ENCODE data around the gene FOLR1.
"Not testable (repeated sequence)": the region's sequence is repeated elsewhere in the genome, so short reads cannot be mapped to it uniquely, and the experiment has no call there.

Gene FOLR1

DNA sequence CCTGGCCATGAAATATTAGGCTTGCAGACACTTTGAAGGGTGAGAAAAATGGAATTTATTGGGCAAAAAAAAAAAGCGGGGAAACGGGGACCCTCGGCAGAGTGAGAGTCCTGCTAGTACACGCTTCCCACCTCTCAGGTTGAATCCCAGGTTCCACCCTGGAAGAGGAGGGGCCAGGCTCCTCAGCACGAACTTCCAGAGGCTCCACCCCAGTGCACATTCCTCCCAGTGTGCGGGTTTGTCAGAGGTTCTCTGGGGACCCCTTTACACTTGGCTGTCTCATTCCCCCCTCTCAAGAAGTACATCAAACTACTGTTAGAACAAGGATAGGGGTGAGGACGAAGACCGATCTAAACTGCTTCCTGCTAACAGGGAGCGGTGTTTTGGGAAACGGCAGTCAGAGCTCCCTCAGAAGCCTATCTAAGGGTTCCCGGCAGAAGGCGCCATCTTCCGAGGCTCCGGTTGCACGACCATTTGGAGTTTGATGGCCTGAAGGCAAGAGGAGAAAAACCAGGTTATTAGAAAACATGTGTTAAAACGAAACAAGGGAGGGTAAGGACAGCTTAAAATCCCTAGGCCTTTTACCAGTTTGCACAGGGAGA, 28.9 kb upstream of the FOLR1 start:
- Histone ChIP-seq H3K4me3 (ENCODE audit: insufficient read depth, low read depth, low read length, poor library complexity, severe bottlenecking) (no peak overlapping the region), H3K27ac (ENCODE audit: insufficient read depth, low read length, poor library complexity, severe bottlenecking) (no peak overlapping the region), H3K9me3 (ENCODE audit: control insufficient read depth, low read length) (no peaks in the 10 kb centered on the region), H3K27me3 (replicated peaks; ENCODE audit: control insufficient read depth, insufficient read depth, low read length, poor library complexity, severe bottlenecking) (peaks cover 4% of the 10 kb centered on the region), H3K36me3 (ENCODE audit: control insufficient read depth, insufficient read depth, low read length) (no peaks in the 10 kb centered on the region), H3K4me1 (ENCODE audit: control insufficient read depth, insufficient read depth, low read length, poor library complexity, severe bottlenecking) (no peaks in the 10 kb centered on the region)
- no peak for DNase-seq

DNA sequence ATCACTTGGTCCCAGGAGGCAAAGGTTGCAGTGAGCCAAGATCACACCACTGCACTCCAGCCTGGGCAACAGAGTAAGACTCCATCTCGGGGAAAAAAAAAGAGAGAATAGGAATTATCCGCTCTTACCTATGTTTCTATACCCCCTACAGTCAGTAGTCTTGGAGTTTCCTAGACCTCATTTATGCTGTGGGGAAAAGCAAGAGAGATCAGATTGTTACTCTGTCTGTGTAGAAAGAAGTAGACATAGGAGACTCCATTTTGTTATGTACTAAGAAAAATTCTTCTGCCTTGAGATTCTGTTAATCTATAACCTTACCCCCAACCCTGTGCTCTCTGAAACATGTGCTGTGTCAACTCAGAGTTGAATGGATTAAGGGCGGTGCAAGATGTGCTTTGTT, 27.8 kb upstream of the FOLR1 start:
- not testable (repeated sequence) for DNase-seq; H3K4me3 ChIP-seq (ENCODE audit: insufficient read depth, low read depth, low read length, poor library complexity, severe bottlenecking); H3K27me3 ChIP-seq (replicated peaks; ENCODE audit: control insufficient read depth, insufficient read depth, low read length, poor library complexity, severe bottlenecking); H3K4me1 ChIP-seq (ENCODE audit: control insufficient read depth, insufficient read depth, low read length, poor library complexity, severe bottlenecking); H3K27ac ChIP-seq (ENCODE audit: insufficient read depth, low read length, poor library complexity, severe bottlenecking); H3K9me3 ChIP-seq (ENCODE audit: control insufficient read depth, low read length); H3K36me3 ChIP-seq (ENCODE audit: control insufficient read depth, insufficient read depth, low read length)

DNA sequence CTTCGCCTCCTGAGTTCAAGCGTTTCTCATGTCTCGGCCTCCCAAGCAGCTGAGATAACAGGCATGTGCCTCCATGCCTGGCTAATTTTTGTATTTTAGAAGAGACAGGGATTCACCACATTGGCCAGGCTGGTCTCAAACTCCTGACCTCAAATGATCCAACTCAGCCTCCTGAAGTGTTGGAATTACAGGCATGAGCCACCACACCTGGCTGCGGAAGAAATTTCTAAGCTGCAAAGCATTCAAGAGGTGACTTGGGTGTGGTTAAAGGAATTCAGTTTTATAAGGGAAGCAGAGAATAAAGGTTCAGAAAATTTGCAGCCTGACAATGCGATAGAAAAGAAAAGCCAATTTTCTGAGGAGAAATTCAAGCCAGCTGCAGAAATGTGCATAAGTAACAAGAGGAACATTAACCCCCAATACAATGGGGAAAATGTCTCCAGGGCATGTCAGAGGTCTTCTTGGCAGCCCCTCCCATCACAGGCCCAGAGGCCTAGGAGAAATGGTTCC, 22.8 kb upstream of the FOLR1 start:
- H3K4me1 ChIP-seq (ENCODE audit: control insufficient read depth, insufficient read depth, low read length, poor library complexity, severe bottlenecking); H3K36me3 ChIP-seq (ENCODE audit: control insufficient read depth, insufficient read depth, low read length); H3K4me3 ChIP-seq (ENCODE audit: insufficient read depth, low read depth, low read length, poor library complexity, severe bottlenecking); DNase-seq; H3K27me3 ChIP-seq (replicated peaks; ENCODE audit: control insufficient read depth, insufficient read depth, low read length, poor library complexity, severe bottlenecking); H3K9me3 ChIP-seq (ENCODE audit: control insufficient read depth, low read length); H3K27ac ChIP-seq (ENCODE audit: insufficient read depth, low read length, poor library complexity, severe bottlenecking): not testable (repeated sequence)

DNA sequence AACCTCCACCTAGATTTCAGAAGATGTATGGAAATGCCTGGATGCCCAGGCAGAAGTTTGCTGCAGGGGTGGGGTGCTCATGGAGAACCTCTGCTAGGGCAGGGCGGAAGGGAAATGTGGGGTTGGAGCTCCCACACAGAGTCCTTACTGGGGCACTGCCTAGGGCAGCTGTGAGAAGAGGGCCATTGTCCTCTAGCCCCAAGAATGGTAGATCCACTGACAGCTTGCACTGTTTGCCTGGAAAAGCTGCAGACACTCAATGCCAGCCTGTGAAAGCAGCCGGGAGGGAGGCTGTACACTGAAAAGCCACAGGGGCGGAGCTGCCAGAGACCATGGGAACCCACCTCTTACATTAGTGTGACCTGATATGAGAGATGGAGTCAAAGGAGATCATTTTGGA, 22.2 kb upstream of the FOLR1 start:
- not testable (repeated sequence) for H3K9me3 ChIP-seq (ENCODE audit: control insufficient read depth, low read length); H3K4me3 ChIP-seq (ENCODE audit: insufficient read depth, low read depth, low read length, poor library complexity, severe bottlenecking); DNase-seq; H3K27ac ChIP-seq (ENCODE audit: insufficient read depth, low read length, poor library complexity, severe bottlenecking); H3K27me3 ChIP-seq (replicated peaks; ENCODE audit: control insufficient read depth, insufficient read depth, low read length, poor library complexity, severe bottlenecking); H3K4me1 ChIP-seq (ENCODE audit: control insufficient read depth, insufficient read depth, low read length, poor library complexity, severe bottlenecking); H3K36me3 ChIP-seq (ENCODE audit: control insufficient read depth, insufficient read depth, low read length)

GRCh38 chr11:72172043-72172442, 19.9 kb upstream of the FOLR1 start:
- H3K27ac ChIP-seq (ENCODE audit: insufficient read depth, low read length, poor library complexity, severe bottlenecking); H3K4me3 ChIP-seq (ENCODE audit: insufficient read depth, low read depth, low read length, poor library complexity, severe bottlenecking); DNase-seq; H3K9me3 ChIP-seq (ENCODE audit: control insufficient read depth, low read length); H3K36me3 ChIP-seq (ENCODE audit: control insufficient read depth, insufficient read depth, low read length); H3K27me3 ChIP-seq (replicated peaks; ENCODE audit: control insufficient read depth, insufficient read depth, low read length, poor library complexity, severe bottlenecking); H3K4me1 ChIP-seq (ENCODE audit: control insufficient read depth, insufficient read depth, low read length, poor library complexity, severe bottlenecking): not testable (repeated sequence)

DNA sequence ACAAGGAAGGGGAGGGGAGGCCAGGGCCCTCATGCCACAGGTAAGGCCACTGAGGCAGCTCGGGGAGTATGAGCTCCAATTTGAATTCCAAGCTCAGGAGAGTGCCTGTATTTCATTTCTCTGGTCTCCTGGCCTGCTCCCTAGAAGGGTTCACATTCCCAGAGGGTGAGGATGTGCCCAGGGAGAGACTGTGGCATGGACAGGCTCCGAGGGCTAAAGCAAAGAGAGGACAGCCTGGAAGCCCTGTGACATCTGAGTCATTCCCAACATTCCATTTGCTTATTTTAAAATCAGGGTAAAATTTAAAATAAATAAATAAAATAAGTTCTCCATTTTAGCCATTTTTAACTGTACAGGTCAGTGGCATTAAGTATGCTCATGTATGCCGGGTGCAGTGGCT, 18.6 kb upstream of the FOLR1 start:
- Histone ChIP-seq H3K27me3 (replicated peaks; ENCODE audit: control insufficient read depth, insufficient read depth, low read length, poor library complexity, severe bottlenecking) (no peaks in the 10 kb centered on the region), H3K27ac (ENCODE audit: insufficient read depth, low read length, poor library complexity, severe bottlenecking) (no peak overlapping the region), H3K36me3 (ENCODE audit: control insufficient read depth, insufficient read depth, low read length) (no peaks in the 10 kb centered on the region), H3K4me3 (ENCODE audit: insufficient read depth, low read depth, low read length, poor library complexity, severe bottlenecking) (no peak overlapping the region), H3K9me3 (ENCODE audit: control insufficient read depth, low read length) (no peaks in the 10 kb centered on the region), H3K4me1 (ENCODE audit: control insufficient read depth, insufficient read depth, low read length, poor library complexity, severe bottlenecking) (no peaks in the 10 kb centered on the region)
- no peak for DNase-seq

DNA sequence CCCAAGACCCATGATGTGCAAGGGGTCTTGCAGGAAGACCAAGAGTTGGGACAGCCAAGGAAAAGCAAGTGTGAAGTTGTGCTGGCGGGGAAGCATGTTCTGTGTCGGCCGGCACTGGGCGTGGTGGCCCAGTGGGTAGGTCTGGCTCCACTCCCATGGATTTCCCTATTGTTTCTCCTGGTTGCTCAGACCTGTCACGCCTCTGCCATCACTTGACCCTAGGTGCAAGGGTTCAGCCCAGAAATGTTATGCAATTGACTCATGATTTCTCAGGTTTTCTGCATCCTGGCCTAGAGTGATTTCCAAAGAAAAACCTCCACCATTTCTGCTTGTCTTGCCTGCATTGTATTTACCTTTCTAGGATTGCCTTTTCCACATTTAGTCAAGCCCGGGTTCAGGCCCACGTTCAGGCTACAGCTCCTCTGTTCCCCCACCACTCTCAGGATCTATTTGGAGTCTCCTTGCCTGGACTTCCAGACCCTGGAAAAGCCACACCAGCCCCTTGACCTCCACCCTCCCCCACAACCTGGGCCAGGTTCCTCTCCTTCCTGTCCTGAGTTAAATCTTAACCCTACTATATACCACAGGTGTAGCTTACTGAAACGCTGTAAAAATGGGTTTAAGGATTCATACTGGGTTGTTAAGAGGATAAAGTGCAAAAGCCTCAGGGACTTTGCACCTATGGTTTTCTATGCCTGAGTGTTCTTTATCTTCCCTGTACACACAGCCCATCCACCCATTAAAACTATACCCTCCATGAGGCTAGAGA, 17.5 kb upstream of the FOLR1 start:
- H3K27ac ChIP-seq (ENCODE audit: insufficient read depth, low read length, poor library complexity, severe bottlenecking), result no peak overlapping the region
- no peaks in the 10 kb centered on the region for H3K4me1 ChIP-seq (ENCODE audit: control insufficient read depth, insufficient read depth, low read length, poor library complexity, severe bottlenecking)
- H3K4me3 ChIP-seq (ENCODE audit: insufficient read depth, low read depth, low read length, poor library complexity, severe bottlenecking), result no peak overlapping the region
- no peak for DNase-seq
- no peaks in the 10 kb centered on the region for H3K9me3 ChIP-seq (ENCODE audit: control insufficient read depth, low read length)
- no peaks in the 10 kb centered on the region for H3K27me3 ChIP-seq (replicated peaks; ENCODE audit: control insufficient read depth, insufficient read depth, low read length, poor library complexity, severe bottlenecking)
- H3K36me3 ChIP-seq (ENCODE audit: control insufficient read depth, insufficient read depth, low read length), result no peaks in the 10 kb centered on the region

GRCh38 chr11:72177656-72178055, 14.3 kb upstream of the FOLR1 start:
- H3K27ac ChIP-seq (ENCODE audit: insufficient read depth, low read length, poor library complexity, severe bottlenecking), result no peak overlapping the region
- DNase-seq, result no peak
- no peaks in the 10 kb centered on the region for H3K9me3 ChIP-seq (ENCODE audit: control insufficient read depth, low read length)
- no peaks in the 10 kb centered on the region for H3K4me1 ChIP-seq (ENCODE audit: control insufficient read depth, insufficient read depth, low read length, poor library complexity, severe bottlenecking)
- H3K27me3 ChIP-seq (replicated peaks; ENCODE audit: control insufficient read depth, insufficient read depth, low read length, poor library complexity, severe bottlenecking), result no peaks in the 10 kb centered on the region
- H3K36me3 ChIP-seq (ENCODE audit: control insufficient read depth, insufficient read depth, low read length), result no peaks in the 10 kb centered on the region
- H3K4me3 ChIP-seq (ENCODE audit: insufficient read depth, low read depth, low read length, poor library complexity, severe bottlenecking), result no peak overlapping the region

DNA sequence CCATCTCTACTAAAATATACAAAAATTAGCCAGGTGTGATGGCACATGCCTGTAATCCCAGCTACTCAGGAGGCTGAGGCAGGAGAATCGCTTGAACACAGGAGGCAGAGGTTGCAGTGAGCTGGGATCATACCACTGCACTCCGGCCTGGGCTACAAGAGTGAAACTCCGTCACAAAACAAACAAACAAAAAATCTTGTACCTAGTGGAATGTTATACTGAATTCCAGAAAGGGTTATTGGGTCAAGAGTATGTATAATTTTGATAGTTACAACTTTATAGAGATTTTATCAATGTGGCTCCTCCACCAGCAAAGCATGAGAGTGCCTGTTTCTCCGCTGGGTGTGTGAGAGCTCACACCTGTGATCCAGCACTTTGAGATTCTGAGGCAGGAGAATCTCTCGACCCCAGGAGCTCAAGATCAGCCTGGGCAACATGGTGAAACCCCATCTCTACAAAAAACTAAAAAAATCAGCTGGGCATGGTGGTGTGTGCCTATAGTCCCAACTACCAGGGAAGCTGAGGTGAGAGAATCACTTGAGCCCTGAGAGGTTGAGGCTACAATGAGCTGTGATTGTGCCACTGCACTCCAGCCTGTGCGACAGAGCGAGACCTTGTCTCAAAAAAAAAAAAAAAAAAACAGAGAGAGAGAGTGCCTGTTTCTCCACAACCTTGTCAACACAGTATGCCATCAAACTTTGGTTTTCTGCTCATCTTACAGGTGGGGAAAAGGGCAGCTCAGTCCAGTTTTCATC, 12.7 kb upstream of the FOLR1 start:
- H3K9me3 ChIP-seq (ENCODE audit: control insufficient read depth, low read length), result no peaks in the 10 kb centered on the region
- no peaks in the 10 kb centered on the region for H3K27me3 ChIP-seq (replicated peaks; ENCODE audit: control insufficient read depth, insufficient read depth, low read length, poor library complexity, severe bottlenecking)
- H3K36me3 ChIP-seq (ENCODE audit: control insufficient read depth, insufficient read depth, low read length), result no peaks in the 10 kb centered on the region
- DNase-seq, result no peak
- no peak overlapping the region for H3K4me3 ChIP-seq (ENCODE audit: insufficient read depth, low read depth, low read length, poor library complexity, severe bottlenecking)
- H3K4me1 ChIP-seq (ENCODE audit: control insufficient read depth, insufficient read depth, low read length, poor library complexity, severe bottlenecking), result no peaks in the 10 kb centered on the region
- H3K27ac ChIP-seq (ENCODE audit: insufficient read depth, low read length, poor library complexity, severe bottlenecking), result no peak overlapping the region

- H3K27ac ChIP-seq (ENCODE audit: insufficient read depth, low read length, poor library complexity, severe bottlenecking), result no peak overlapping the region
- H3K4me3 ChIP-seq (ENCODE audit: insufficient read depth, low read depth, low read length, poor library complexity, severe bottlenecking), result no peak overlapping the region
- H3K36me3 ChIP-seq (ENCODE audit: control insufficient read depth, insufficient read depth, low read length), result no peaks in the 10 kb centered on the region
- no peaks in the 10 kb centered on the region for H3K27me3 ChIP-seq (replicated peaks; ENCODE audit: control insufficient read depth, insufficient read depth, low read length, poor library complexity, severe bottlenecking)
- DNase-seq, result no peak
- no peaks in the 10 kb centered on the region for H3K9me3 ChIP-seq (ENCODE audit: control insufficient read depth, low read length)
- H3K4me1 ChIP-seq (ENCODE audit: control insufficient read depth, insufficient read depth, low read length, poor library complexity, severe bottlenecking), result no peaks in the 10 kb centered on the region
These were observed 12.0 kb upstream of the FOLR1 start for GRCh38 chr11:72179804-72180396.
